GOT3 (cell line): ENCODE results near the gene CARMIL1.

Experiments
- DNase-seq: peaks from one replicate; lab custom pipeline; 2025; ENCODE audit warnings: mixed read lengths; lab: John Stamatoyannopoulos, UW

The CARMIL1 gene

DNA sequence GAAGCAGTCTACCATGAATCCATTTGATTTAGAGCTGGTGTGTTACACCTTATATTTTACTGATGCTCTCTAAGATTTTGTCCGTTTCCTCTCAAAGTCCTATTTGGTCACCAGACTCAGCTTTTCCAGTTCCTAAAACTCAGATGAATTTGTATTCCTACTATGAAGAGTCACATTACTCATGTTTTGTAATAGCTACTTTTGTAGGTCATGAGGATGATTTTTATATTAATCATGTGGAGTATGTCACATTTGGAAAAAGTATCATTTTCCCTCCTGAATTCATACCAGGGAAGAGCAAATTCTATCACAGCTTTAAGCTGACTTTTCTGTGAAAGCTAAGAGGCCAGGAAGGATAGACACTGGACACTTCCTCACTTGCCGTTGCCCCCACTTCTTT, 232.2 kb downstream of the CARMIL1 start:
- DNase-seq = no peak

DNA sequence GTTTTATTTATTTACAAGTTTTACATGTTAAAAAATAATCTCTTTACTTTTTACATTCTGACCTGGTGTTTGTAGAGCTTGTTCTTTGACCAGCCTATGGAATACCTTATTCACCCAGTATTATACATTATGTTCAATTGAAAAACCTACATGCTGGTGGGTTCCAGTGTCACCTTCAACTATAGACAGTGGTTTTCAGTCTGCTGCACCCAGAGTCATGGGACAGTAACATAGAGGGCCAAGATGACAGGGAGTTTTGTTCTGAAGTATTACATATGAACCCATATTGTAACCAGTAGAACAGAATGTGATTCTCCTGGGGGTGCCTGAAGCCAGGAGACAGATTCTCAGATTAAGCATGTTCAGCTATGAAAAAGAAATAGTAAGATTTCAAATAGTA, 233.4 kb downstream of the CARMIL1 start:
- DNase-seq = no peak

DNA sequence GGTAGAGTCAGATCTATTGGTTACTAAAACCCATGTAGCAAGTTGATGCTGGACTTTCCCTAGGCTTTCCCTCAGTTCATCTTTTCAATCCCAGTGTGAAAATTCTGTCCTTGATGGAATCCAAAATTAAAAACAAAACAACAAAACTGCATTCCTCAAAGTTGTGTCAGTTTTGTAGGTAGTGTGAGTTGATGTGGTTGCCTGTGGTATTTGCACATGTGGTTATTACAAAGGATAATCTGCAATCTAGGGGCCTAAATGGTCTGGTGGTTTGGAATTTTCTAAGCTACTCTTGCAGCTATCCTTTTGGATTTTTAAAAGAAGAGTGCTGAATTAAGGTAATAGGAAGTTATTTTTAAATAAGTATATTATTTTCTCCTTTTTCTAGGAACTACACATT, 240.7 kb downstream of the CARMIL1 start:
- DNase-seq = no peak

- no peak for DNase-seq
These were observed 245.4 kb downstream of the CARMIL1 start for GRCh38 chr6:25524542-25524941.

DNA sequence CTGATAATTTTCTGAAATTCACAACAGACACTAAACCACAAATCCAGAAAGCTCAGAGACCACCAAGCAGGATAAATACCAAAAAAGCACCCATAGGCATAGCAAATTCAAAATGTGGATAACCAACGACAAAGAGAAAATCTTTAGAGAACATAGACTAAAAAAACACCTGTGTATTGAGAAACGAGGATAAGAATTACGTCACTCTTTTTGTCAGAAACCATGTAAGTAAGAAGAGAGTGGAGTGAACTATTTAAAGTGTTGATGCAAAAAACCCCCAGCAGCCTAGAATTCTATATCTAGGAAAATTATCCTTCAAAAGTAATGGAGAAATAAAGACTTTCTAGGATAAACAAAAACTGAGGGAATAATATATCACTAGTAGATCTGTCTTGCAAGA, 245.9 kb downstream of the CARMIL1 start:
- no peak for DNase-seq

GRCh38 chr6:25534942-25535631, 255.9 kb downstream of the CARMIL1 start:
- DNase-seq = no peak

- DNase-seq = no peak
These were observed 256.6 kb downstream of the CARMIL1 start for GRCh38 chr6:25535632-25536225.

DNA sequence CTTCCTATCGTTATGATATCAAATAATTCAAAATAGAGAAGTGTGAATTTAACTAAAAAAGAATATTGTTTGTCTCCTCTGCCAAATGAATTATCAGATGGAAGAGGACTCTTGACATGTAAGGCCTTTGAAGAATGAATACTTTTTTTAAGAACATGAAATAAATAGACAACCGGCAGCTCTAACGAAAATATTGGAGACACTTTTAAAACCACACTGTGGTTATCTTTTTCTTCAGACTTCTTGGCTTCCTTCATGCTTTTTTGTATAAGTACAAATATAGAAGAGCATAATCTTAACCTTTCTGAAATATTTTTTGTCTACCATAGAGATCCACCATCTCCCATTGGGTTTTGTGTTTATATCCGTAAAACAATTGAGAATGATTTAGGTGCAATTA, 257.6 kb downstream of the CARMIL1 start:
- no peak for DNase-seq

DNA sequence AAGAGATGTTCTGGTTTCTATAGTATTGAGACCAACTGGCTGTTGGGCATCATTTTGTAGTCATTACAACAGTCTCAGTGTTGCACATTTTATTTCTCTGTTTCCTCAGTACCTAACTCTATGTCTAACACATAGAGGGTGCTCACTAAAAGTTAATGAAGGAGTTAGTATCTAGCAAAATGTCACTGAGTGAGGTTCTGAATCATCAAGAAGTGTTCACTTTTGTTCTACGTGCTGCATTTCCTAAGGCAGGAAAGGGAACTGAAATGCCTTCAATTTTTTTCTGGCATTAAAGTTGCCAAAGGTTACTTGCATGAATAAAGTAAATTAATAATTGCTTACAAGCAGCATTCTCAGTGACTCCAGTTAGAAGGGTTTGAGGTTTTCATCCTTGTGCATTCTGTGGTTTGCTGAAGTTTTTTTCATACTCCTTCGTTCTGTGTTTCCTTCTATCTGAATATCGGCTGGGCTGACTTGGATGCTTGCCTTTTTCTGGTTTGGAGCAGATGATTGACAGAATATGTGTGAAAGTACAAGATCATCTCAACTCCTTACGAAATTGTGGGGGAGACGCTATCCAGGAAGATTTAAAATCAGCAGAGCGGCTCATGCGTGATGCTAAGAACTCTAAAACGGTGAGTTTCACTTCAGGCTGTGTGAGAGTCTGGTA, 258.3 kb downstream of the CARMIL1 start:
- no peak for DNase-seq

- DNase-seq = no peak
These were observed 262.1 kb downstream of the CARMIL1 start for GRCh38 chr6:25541228-25541627.

DNA sequence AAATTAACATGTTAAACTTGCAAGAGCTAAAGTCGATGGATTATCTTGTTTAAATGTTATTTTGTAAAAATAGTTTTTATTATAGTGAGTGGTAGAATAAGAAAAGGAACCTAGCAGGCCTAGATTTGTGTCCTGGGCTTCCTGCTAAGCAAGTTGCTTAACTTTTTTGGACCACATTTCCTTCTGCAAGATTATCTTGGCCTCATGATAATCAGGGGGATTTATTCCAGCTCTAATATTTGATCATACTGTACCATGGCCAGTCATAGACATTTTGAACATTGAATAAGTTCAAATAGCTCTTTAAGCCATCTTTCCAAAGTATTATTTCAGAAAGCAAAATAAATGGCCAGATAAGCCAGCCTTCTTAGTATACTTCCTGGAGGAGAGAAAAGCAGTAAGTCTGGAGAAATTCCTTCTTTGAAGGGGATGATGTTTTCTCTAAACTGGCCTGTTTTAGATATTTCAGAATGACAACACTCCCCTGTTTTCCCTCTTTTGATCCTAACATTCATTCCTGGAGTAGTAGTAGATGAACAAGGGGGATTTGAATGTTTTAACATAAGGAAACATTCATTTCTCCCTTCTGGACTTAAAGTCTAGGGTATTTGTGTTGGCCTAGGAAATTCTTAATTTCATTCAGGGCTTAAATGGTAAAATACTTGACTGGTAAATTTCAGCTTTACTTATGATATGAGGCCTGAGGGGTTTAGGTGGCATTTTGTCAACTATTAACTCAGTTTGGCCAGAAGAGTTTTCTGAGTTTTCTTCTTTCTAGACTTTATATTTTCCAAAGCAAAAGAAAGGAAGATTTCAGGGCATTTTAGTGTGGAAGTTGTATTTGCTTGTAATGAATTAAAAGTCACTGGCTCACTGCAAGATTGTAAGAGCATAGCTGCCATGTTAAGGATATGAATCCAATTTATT, 264.1 kb downstream of the CARMIL1 start:
- no peak for DNase-seq

DNA sequence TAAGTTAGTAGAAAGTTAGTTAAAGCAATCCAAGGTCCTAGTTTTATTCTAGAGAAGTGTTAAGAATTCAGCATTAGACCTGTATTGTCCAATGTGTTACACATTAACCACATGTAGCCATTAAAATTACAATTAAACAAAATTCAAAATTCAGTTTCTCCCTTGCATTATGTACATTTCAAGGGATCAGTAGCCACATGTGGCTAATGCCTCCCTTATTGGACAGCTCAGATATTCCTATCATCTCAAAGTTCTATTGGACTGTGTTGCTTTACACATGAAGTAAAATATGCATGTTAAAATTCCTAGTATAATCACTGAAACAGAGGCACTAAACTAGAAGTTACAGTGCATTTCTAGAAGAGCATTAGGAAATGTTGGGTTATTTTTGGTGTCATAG, 265.7 kb downstream of the CARMIL1 start:
- no peak for DNase-seq

- no peak for DNase-seq
These were observed 268.6 kb downstream of the CARMIL1 start for GRCh38 chr6:25547797-25548196.

GRCh38 chr6:25548451-25548850, 269.3 kb downstream of the CARMIL1 start:
- DNase-seq = no peak

DNA sequence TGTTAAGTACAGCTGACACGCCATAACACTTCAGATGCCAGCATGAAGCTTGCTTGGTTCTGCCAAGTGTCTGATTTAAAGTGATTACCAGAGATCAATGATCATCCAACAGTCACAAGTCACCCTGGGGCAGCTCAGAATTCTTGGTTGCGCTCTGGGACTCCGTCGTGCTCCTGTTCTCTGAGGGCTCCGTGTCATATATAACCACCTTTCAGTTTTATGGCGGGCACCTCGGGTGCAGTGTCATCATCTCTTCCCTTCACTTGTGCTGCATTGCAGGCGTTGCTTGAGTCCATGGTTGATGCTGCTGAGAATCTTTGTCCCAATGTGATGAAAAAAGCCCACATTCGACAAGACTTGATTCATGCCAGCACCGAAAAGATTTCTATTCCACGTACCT, 271.5 kb downstream of the CARMIL1 start:
- no peak for DNase-seq

GRCh38 chr6:25553502-25553901, 274.3 kb downstream of the CARMIL1 start:
- no peak for DNase-seq

DNA sequence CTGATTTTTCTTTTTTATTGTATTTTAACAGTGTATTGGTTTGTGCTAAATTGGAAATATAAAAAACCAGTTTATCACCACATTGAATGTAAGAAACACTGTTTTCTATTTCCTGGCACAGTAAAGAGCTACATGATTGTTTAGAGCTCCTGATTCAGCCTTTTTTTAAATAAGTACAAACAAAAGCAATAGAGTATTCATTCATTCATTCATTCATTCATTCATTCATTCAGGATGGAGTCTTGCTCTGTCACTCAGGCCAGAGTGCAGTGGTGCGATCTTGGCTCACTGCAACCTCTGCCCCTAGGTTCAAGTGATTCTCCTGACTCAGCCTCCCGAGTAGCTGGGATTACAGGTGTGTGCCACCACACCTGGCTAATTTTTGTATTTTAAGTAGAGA, 276.0 kb downstream of the CARMIL1 start:
- DNase-seq = no peak

- no peak for DNase-seq
These were observed 277.3 kb downstream of the CARMIL1 start for GRCh38 chr6:25556516-25556915.

DNA sequence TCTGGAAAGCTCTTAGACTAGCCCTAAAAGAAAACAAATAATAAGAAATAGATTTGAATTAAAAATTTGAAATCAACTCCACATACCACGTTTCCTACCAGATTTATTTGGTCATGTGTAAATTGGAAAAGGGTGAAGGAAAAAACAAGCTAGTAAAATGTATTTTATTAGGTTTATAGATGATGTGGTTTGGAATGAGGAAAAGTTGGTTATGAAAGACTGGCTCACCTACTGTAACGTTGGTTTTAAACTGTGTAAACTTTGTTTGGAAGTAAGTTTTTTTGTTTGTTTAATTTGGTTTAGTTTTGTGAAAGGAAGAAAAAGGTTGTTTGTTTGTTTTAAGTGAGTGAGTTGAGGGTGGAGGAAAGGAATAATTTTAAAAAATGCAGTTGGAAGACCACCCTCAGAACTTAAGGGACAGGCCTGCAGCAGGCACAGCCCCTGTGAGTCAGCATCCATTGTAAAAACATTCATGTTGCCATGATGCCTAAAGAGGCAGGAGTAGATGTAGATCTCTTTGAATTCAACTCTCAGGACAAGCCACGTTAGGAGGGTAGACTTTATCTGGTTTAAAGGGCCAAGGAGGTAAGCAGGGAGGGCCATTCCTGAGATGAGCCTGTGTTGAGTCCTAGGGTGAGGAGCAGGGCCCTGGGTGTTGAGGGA, 279.1 kb downstream of the CARMIL1 start:
- no peak for DNase-seq

DNA sequence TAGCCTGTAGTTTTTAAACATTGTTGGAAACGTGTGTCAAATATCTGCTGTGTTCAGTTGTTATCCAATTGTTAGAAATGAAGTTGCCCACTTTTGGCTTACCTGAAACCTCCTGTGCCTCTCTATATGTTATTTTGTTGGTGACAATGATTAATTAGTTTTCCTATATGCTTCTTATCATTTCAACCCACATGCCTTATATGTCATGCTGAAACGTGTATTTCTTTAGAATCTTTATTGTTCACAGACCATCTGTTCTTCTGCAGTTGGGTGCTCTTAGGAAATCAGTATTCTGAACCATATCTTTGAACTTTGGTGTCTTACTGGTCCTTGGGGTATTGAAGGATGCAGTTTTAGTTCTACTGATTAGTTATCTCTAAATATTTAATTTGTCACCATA, 281.7 kb downstream of the CARMIL1 start:
- no peak for DNase-seq

GRCh38 chr6:25564943-25565342, 285.8 kb downstream of the CARMIL1 start:
- DNase-seq = no peak

- no peak for DNase-seq
These were observed 291.4 kb downstream of the CARMIL1 start for GRCh38 chr6:25570578-25570977.
